ENCODE data around the gene PRKCA.

PRKCA gene

DNA sequence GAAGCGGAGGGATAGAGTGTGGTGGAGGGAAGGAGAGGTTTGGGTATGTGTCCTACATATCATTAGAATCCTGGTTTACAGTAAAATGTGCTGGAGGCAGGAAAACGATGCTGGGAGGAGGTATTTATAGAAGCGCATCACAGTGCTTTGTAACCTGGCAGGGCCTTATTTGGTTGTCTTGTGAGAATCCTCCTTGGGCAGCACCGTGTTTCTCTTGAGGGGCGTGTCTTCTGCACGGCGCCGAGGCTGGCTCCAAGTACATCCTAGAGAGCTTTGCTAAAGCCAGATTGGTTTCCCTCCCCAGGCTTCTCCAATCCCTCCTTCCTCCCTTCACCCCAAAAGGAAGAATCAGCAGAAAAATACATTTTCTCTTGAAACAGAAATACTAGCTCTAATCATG, 556.9 kb downstream of the PRKCA start:
- no peak for DNase-seq

DNA sequence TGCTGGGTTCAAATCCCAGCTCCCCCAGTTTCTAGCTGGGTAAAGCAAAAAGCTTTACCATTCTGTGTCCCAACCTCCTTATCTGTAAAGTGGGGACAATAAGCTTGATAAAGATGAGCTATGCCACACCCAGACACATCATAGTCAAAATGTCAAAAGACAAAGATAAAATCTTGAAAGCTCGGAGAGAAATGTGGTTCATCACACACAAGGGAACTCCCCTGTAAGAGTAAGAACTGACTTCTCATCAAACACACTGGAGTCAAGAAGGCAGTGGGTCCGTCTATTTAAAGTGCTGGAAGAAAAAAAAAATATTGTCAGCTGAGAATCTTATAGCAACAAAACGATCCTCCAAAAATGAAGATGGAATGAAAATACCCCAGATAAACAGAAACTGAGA, 557.8 kb downstream of the PRKCA start:
- DNase-seq = no peak

Data from NCI-H510A (cell line).